HG03432 (cell line): ENCODE measurements around the gene AKR7A2.
"Not testable (repeated sequence)": the region's sequence is repeated elsewhere in the genome, so short reads cannot be mapped to it uniquely, and the experiment has no call there.

Experiments used
- ATAC-seq: cut with Tn5 transposase; IDR thresholded peaks from one replicate; pipeline ENCODE4 v1.9.1; 2021; ENCODE audit warnings: mild to moderate bottlenecking, moderate library complexity; ENCODE audit not compliant: unreplicated experiment

AKR7A2 gene

GRCh38 chr1:19268445-19268844 is 43.5 kb downstream of the AKR7A2 start:
- no peak for ATAC-seq

- no peak for ATAC-seq
Observed at GRCh38 chr1:19262744-19263143, 49.2 kb downstream of the AKR7A2 start.

GRCh38 chr1:19262047-19262446 is 49.9 kb downstream of the AKR7A2 start:
- ATAC-seq = no peak

- ATAC-seq = no peak
Observed at GRCh38 chr1:19260211-19261138, 51.5 kb downstream of the AKR7A2 start.

- no peak for ATAC-seq
Observed at GRCh38 chr1:19258353-19258752, 53.6 kb downstream of the AKR7A2 start.

GRCh38 chr1:19257178-19257914 is 54.6 kb downstream of the AKR7A2 start:
- no peak for ATAC-seq

GRCh38 chr1:19256301-19256700 is 55.6 kb downstream of the AKR7A2 start:
- ATAC-seq = not testable (repeated sequence)

GRCh38 chr1:19255288-19255687 is 56.7 kb downstream of the AKR7A2 start:
- ATAC-seq = no peak

- ATAC-seq = no peak
Observed at GRCh38 chr1:19254416-19254815, 57.5 kb downstream of the AKR7A2 start.
